HL-60 (cell line): Measurements from ENCODE around the gene NCK2.

ENCODE experiments used
- DNase-seq, 2 experiments: peaks; one replicate each; pipeline ENCODE4 v3.0.0-alpha.2; 2010 to 2020; ENCODE audit warnings: low read depth in 1 of 2, low spot score in 1 of 2
- H3K27ac ChIP-seq: fragments of 250-450 bp; sonication (Bioruptor Pico); replicated peaks from 2 replicates; pipeline ENCODE4 v1.5.1; 2020; ENCODE audit warnings: mild to moderate bottlenecking, moderate library complexity
- H3K27me3 ChIP-seq: fragments of 250-450 bp; sonication (Bioruptor Pico); 2 replicates; pipeline ENCODE4 v1.5.1; 2021; ENCODE audit warnings: mild to moderate bottlenecking, moderate library complexity; ENCODE audit not compliant: insufficient read depth, poor library complexity, severe bottlenecking
- H3K4me3 ChIP-seq: replicated peaks from 2 replicates; pipeline ENCODE4 v1.5.1; 2011; ENCODE audit warnings: mild to moderate bottlenecking, control low read depth, low read length; ENCODE audit not compliant: insufficient read depth
- CTCF ChIP-seq: IDR thresholded peaks from one replicate; pipeline ENCODE4 v1.5.1; 2011; ENCODE audit warnings: low read length, control low read depth, inconsistent platforms; ENCODE audit not compliant: insufficient read depth
- GABPA ChIP-seq: IDR thresholded peaks from 2 replicates; pipeline ENCODE4 v1.6.1; 2012; ENCODE audit warnings: low read depth
- POLR2AphosphoS5 ChIP-seq: IDR thresholded peaks from 2 replicates; pipeline ENCODE4 v1.6.1; 2012; ENCODE audit warnings: low read depth
- SPI1 ChIP-seq: IDR thresholded peaks from 2 replicates; pipeline ENCODE4 v1.6.1; 2012; ENCODE audit warnings: low read depth, mild to moderate bottlenecking, borderline replicate concordance
- TF ChIP-seq, protein P1 (sequence below): IDR thresholded peaks from 2 replicates; pipeline ENCODE4 v1.6.1; 2012; ENCODE audit warnings: low read depth; ENCODE audit not compliant: insufficient replicate concordance

NCK2 gene

GRCh38 chr2:105783972-105784371 lies 39.3 kb downstream of the NCK2 start:
- DNase-seq = no peak
- Histone ChIP-seq H3K27ac (peak overlapping the region; percentile 59), H3K27me3 (no peaks in the 10 kb centered on the region), H3K4me3 (no peak overlapping the region)
- TF ChIP-seq POLR2AphosphoS5 (no peak), GABPA (no peak), SPI1 (no peak), CTCF (no peak)
- TF ChIP-seq, protein P1, sequence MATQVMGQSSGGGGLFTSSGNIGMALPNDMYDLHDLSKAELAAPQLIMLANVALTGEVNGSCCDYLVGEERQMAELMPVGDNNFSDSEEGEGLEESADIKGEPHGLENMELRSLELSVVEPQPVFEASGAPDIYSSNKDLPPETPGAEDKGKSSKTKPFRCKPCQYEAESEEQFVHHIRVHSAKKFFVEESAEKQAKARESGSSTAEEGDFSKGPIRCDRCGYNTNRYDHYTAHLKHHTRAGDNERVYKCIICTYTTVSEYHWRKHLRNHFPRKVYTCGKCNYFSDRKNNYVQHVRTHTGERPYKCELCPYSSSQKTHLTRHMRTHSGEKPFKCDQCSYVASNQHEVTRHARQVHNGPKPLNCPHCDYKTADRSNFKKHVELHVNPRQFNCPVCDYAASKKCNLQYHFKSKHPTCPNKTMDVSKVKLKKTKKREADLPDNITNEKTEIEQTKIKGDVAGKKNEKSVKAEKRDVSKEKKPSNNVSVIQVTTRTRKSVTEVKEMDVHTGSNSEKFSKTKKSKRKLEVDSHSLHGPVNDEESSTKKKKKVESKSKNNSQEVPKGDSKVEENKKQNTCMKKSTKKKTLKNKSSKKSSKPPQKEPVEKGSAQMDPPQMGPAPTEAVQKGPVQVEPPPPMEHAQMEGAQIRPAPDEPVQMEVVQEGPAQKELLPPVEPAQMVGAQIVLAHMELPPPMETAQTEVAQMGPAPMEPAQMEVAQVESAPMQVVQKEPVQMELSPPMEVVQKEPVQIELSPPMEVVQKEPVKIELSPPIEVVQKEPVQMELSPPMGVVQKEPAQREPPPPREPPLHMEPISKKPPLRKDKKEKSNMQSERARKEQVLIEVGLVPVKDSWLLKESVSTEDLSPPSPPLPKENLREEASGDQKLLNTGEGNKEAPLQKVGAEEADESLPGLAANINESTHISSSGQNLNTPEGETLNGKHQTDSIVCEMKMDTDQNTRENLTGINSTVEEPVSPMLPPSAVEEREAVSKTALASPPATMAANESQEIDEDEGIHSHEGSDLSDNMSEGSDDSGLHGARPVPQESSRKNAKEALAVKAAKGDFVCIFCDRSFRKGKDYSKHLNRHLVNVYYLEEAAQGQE = no peak

DNA sequence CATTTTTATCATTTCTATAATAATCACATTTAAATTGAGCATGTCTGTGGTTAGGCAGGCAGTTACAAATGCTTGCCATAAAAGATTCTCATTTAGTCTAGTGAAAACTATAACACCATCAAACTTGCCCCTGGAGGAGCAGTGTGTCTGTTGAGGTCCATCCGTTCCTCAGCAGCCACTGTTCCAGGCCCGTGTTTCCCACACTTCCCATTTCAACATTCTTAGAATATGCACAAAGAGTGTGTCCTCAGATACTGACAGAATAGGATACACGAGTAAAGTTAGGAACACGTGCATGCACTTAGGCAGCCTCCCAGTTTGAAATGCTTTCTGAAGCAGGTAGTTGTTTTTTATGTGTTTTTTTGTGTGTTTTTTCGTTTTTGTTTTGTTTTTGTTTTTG lies 39.9 kb downstream of the NCK2 start:
- TF ChIP-seq, protein P1 = no peak
- peak; percentile 62; the same call in 1 of the 2 replicates for TF ChIP-seq SPI1
- TF ChIP-seq POLR2AphosphoS5 = no peak
- Histone ChIP-seq H3K4me3 (no peak overlapping the region), H3K27me3 (no peaks in the 10 kb centered on the region), H3K27ac (peak overlapping the region; percentile 59)
- peak in 1 of 2 experiments; percentile 38 for DNase-seq

DNA sequence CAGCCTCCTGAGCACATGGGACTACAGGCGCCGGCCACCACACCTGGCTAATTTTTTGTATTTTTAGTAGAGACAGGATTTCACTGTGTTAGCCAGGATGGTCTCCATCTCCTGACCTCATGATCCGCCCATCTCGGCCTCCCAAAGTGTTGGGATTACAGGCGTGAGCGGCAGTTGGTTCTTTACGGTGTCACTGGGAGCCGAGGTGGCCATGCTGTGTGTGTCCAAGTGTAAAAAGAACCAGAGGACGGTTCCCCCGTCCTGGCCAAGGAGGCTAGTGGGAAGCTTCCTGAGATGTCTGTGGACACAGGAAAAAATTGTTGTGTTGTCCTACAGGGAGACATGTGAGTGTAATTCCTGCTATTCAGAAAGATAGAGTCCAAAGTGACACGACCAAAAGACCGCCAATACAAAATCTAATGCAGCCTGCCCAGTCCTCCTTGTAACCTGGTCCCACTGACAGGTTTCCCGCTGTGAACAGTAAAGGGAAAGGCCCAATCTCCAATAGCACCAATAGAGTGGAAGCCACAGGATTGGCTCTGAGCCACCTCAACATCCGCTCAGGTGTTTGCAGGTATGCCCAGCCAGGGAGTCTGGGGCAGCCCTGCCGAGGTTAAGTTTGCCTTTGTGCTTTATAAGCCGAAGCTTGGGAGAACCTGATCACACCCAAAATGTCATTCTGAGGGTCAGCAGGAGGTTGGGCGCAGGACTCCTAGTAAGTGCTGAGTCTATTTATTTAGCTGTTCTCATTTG lies 40.6 kb downstream of the NCK2 start:
- peak overlapping the region; percentile 3 for H3K27ac ChIP-seq
- DNase-seq = no peak
- no peaks in the 10 kb centered on the region for H3K27me3 ChIP-seq
- TF ChIP-seq SPI1 (no peak), POLR2AphosphoS5 (no peak), CTCF (no peak), GABPA (no peak)
- TF ChIP-seq, protein P1 = no peak
- no peak overlapping the region for H3K4me3 ChIP-seq
